ENCODE data around the gene SPG21. TPM values are rescaled to one million over a fixed set of nuclear protein-coding genes. Genes with fewer than 3 reads are reported as not detected.

The SPG21 gene
- total and polyA plus RNA-seq, 2 of the 8 experiments (the other 6 are each of a cell fraction or from before 2014, with no cell fraction given) = 67.3 to 72.7 TPM

GRCh38 chr15:64926661-64927060 is 63.1 kb downstream of the SPG21 start:
- Histone ChIP-seq H3K27ac (ENCODE audit: low read depth, low read length) (no peak overlapping the region), H3K4me1 (replicated peaks in 1 of 4; ENCODE audit: control insufficient read depth in 3 of 4, insufficient read depth in 4 of 4, low read length in 3 of 4) (peaks cover 0 to 2% (median 0%) of the 10 kb centered on the region in 4 experiments; a peak in 1 of 7 replicates), H3K4me3 (ENCODE audit: extremely low read depth in 1 of 4, insufficient read depth in 2 of 4, low read depth in 3 of 4, low read length in 4 of 4) (no peak overlapping the region), H2BK5ac (ENCODE audit: low read depth, low read length) (peak overlapping the region; percentile 18; the same call in 1 of the 2 replicates), H3K4ac (replicated peaks; ENCODE audit: insufficient read length, low read depth, low read length) (no peak overlapping the region), H3K23me2 (ENCODE audit: low read depth, low read length) (no peaks in the 10 kb centered on the region), H4K5ac (ENCODE audit: insufficient read length, low read depth, low read length) (no peak overlapping the region), H3K79me1 (ENCODE audit: low read depth, low read length) (no peaks in the 10 kb centered on the region; the same call in 1 of the 2 replicates), H3K9ac (replicated peaks in 1 of 4; ENCODE audit: extremely low read depth in 1 of 4, low read depth in 3 of 4, low read length in 3 of 4) (no peak overlapping the region), H3K4me2 (ENCODE audit: insufficient read depth in 1 of 2, low read depth in 2 of 2, low read length in 2 of 2) (no peak overlapping the region), H3K36me3 (ENCODE audit: control insufficient read depth in 2 of 4, insufficient read depth in 4 of 4, low read length in 3 of 4) (0 out of 8 replicates have a peak, but pooled peaks cover 0 to 2% (median 0%) of the 10 kb centered on the region in 4 experiments), H2BK120ac (replicated peaks; ENCODE audit: low read depth, low read length) (no peak overlapping the region), H2AFZ (ENCODE audit: low read length) (no peak overlapping the region), H2BK20ac (ENCODE audit: low read length) (no peak overlapping the region), H4K91ac (replicated peaks; ENCODE audit: insufficient read length, low read length) (no peak overlapping the region), H2BK15ac (ENCODE audit: low read length) (no peak overlapping the region), H4K20me1 (replicated peaks in 1 of 2; ENCODE audit: control insufficient read depth in 1 of 2, insufficient read depth in 2 of 2, low read length in 2 of 2) (peaks cover 0 to 3% of the 10 kb centered on the region in 2 experiments), H3K14ac (ENCODE audit: insufficient read length) (no peak overlapping the region), H2AK5ac (ENCODE audit: low read depth, low read length) (no peak overlapping the region), H3K79me2 (ENCODE audit: control insufficient read depth in 1 of 2, insufficient read depth in 2 of 2, low read length in 2 of 2) (no peaks in the 10 kb centered on the region), H3K9me3 (ENCODE audit: insufficient read depth in 2 of 2, low read depth in 1 of 2, low read length in 1 of 2) (no peaks in the 10 kb centered on the region), H2BK12ac (ENCODE audit: low read depth, low read length) (no peak overlapping the region), H3K27me3 (replicated peaks in 1 of 4; ENCODE audit: control insufficient read depth in 3 of 4, extremely low read depth in 1 of 4, insufficient read depth in 3 of 4, low read length in 3 of 4) (no peaks in the 10 kb centered on the region), H3K23ac (ENCODE audit: insufficient read length) (no peak overlapping the region), H4K8ac (ENCODE audit: extremely low read depth, insufficient read depth, low read length) (peak overlapping the region; percentile 12), H3K18ac (ENCODE audit: extremely low read depth, low read length) (no peak overlapping the region), H3K56ac (replicated peaks; ENCODE audit: insufficient read length, low read depth, low read length) (no peak overlapping the region)
- DNase-seq (ENCODE audit: low read depth in 1 of 2, low spot score in 2 of 2) (no peak), FAIRE-seq (no peak)
- POLR2A ChIA-PET (ENCODE audit: partially characterized antibody) = no interaction called here
- 82% methylated on average over 8 of the region's 8 CpGs; no CpG with 5 or more reads in 1 of the 2 experiments for WGBS, 2 experiments (ENCODE audit: extremely low coverage in 1 of 2, insufficient coverage in 1 of 2, insufficient read length in 1 of 2, insufficient replicate concordance in 2 of 2, low coverage in 1 of 2, low lambda C conversion rate in 2 of 2, missing lambda C conversion rate in 1 of 2)
- CTCF ChIA-PET (ENCODE audit: partially characterized antibody) = interaction anchor here (0.6 to 3.0 kb wide), 2 partner anchors 11 to 94 kb away, joined by 4 to 9 read pairs; no protein-coding TSS in a partner anchor
- TF ChIP-seq GTF2F1 (IDR thresholded peaks at IDR 0.05; ENCODE audit: borderline replicate concordance, low read depth, low read length) (no peak), SAP30 (IDR thresholded peaks at IDR 0.05; ENCODE audit: insufficient read depth, insufficient replicate concordance, low read length) (no peak), CBX8 (IDR thresholded peaks at IDR 0.05; ENCODE audit: borderline replicate concordance, low read depth, low read length) (no peak), FOSL1 (IDR thresholded peaks at IDR 0.05; ENCODE audit: insufficient read depth, low read depth, low read length) (no peak), RFX5 (IDR thresholded peaks at IDR 0.05; ENCODE audit: borderline replicate concordance, low read depth, low read length) (no peak), CTCF (IDR thresholded peaks at IDR 0.05; ENCODE audit: control extremely low read depth in 1 of 3, insufficient read depth in 1 of 3, low read depth in 1 of 3, low read length in 3 of 3) (no peak), TCF12 (IDR thresholded peaks at IDR 0.05; ENCODE audit: low read depth, low read length) (no peak), CTBP2 (IDR thresholded peaks at IDR 0.05; ENCODE audit: borderline replicate concordance, insufficient read depth, insufficient read length, low read length) (no peak), POU5F1 (IDR thresholded peaks at IDR 0.05; ENCODE audit: low read depth, low read length) (no peak), NRF1 (IDR thresholded peaks at IDR 0.05; ENCODE audit: low read depth, low read length) (no peak), CHD2 (IDR thresholded peaks at IDR 0.05; ENCODE audit: low read length) (no peak)

Data from H1 (cell line).